GM10266 (cell line): ENCODE measurements around the gene RTCA.

ENCODE experiments used
- DNase-seq: peaks from one replicate; pipeline ENCODE4 v3.0.0; 2012; ENCODE audit errors: extremely low spot score
- CTCF ChIP-seq: IDR thresholded peaks from 2 replicates; pipeline ENCODE4 v1.5.1; 2012; ENCODE audit warnings: mild to moderate bottlenecking, low read depth; ENCODE audit not compliant: control insufficient read depth, insufficient read depth; ENCODE audit errors: missing control alignments

RTCA gene

GRCh38 chr1:100299521-100300222 lies 33.7 kb downstream of the RTCA start:
- DNase-seq: no peak
- TF ChIP-seq CTCF: no peak

- no peak for DNase-seq
- no peak for TF ChIP-seq CTCF
Observed at GRCh38 chr1:100300691-100301090, 34.7 kb downstream of the RTCA start.

GRCh38 chr1:100302739-100303138 lies 36.7 kb downstream of the RTCA start:
- no peak for DNase-seq
- no peak for TF ChIP-seq CTCF

GRCh38 chr1:100304227-100304626 lies 38.2 kb downstream of the RTCA start:
- no peak for TF ChIP-seq CTCF
- no peak for DNase-seq

- no peak for DNase-seq
- no peak for TF ChIP-seq CTCF
Observed at GRCh38 chr1:100304921-100305320, 38.9 kb downstream of the RTCA start.

- no peak for TF ChIP-seq CTCF
- no peak for DNase-seq
Observed at GRCh38 chr1:100305954-100306353, 39.9 kb downstream of the RTCA start.

GRCh38 chr1:100306735-100307313 lies 40.8 kb downstream of the RTCA start:
- no peak for TF ChIP-seq CTCF
- DNase-seq: no peak
